H1 (cell line): ENCODE results near the gene COLEC11. TPM values are rescaled to one million over a fixed set of nuclear protein-coding genes. Genes with fewer than 3 reads are reported as not detected.

Source experiments
- CTCF ChIA-PET: fragments of 300-600 bp; sonication (Branson Sonifier 250); formaldehyde crosslinking; loops from one replicate; lab custom pipeline; 2021; ENCODE audit not compliant: partially characterized antibody; lab: Charles Lee
- POLR2A ChIA-PET: fragments of 300-600 bp; sonication (Branson Sonifier 250); formaldehyde crosslinking; loops from one replicate; lab custom pipeline; 2021; ENCODE audit warnings: inconsistent platforms; ENCODE audit not compliant: partially characterized antibody; lab: Charles Lee
- DNase-seq, 2 experiments: peaks; one replicate each; pipeline versions ENCODE4 v3.0.0 to v3.0.0-alpha.2; 2010 to 2022; ENCODE audit warnings: low spot score in 2 of 2, low read depth in 1 of 2, mixed read lengths in 1 of 2
- FAIRE-seq: peaks from 2 replicates; lab custom pipeline; 2011; peaks lifted over from hg19 to GRCh38; lab: Jason Lieb, UNC
- H2AFZ ChIP-seq: 2 replicates; pipeline ENCODE4 v1.8.1; 2012; ENCODE audit warnings: low read length, inconsistent platforms
- H2AK5ac ChIP-seq: 2 replicates; pipeline ENCODE4 v1.6.1; 2013; ENCODE audit warnings: low read depth, low read length
- H2BK120ac ChIP-seq: replicated peaks from 2 replicates; pipeline ENCODE3; 2013; ENCODE audit warnings: low read depth, low read length, inconsistent platforms
- H2BK12ac ChIP-seq: 2 replicates; pipeline ENCODE4 v1.6.1; 2013; ENCODE audit warnings: low read depth, low read length
- H2BK15ac ChIP-seq: 2 replicates; pipeline ENCODE4 v1.6.1; 2013; ENCODE audit warnings: low read length
- H2BK20ac ChIP-seq: 2 replicates; pipeline ENCODE4 v1.6.1; 2013; ENCODE audit warnings: low read length
- H2BK5ac ChIP-seq: 2 replicates; pipeline ENCODE4 v1.6.1; 2013; ENCODE audit warnings: low read depth, low read length
- H3K14ac ChIP-seq: 2 replicates; pipeline ENCODE4 v1.6.1; 2013; ENCODE audit warnings: inconsistent platforms; ENCODE audit not compliant: insufficient read length
- H3K18ac ChIP-seq: 2 replicates; pipeline ENCODE4 v1.6.1; 2013; ENCODE audit warnings: low read length; ENCODE audit errors: extremely low read depth
- H3K23ac ChIP-seq: 2 replicates; pipeline ENCODE4 v1.6.1; 2013; ENCODE audit warnings: inconsistent platforms; ENCODE audit not compliant: insufficient read length
- H3K23me2 ChIP-seq: 2 replicates; pipeline ENCODE4 v1.6.1; 2013; ENCODE audit warnings: low read depth, low read length
- H3K27ac ChIP-seq: 2 replicates; pipeline ENCODE4 v1.6.1; 2011; ENCODE audit warnings: low read depth, low read length, inconsistent platforms
- H3K27me3 ChIP-seq, 4 experiments: replicated peaks in 1 of 4; 1 replicate in 1 of 4; 2 replicates in 3 of 4; pipeline versions ENCODE4 v1.6.1 to v1.8.1; 2011 to 2013; ENCODE audit warnings: low read length in 3 of 4, mild to moderate bottlenecking in 3 of 4, inconsistent platforms in 2 of 4, mixed read lengths in 2 of 4, moderate library complexity in 1 of 4; ENCODE audit not compliant: control insufficient read depth in 3 of 4, insufficient read depth in 3 of 4; ENCODE audit errors: extremely low read depth in 1 of 4
- H3K36me3 ChIP-seq, 4 experiments: 2 replicates each; pipeline versions ENCODE4 v1.6.1 to v1.8.1; 2011 to 2013; ENCODE audit warnings: mild to moderate bottlenecking in 4 of 4, low read length in 3 of 4, moderate library complexity in 2 of 4, control low read depth in 1 of 4, inconsistent platforms in 1 of 4; ENCODE audit not compliant: insufficient read depth in 4 of 4, control insufficient read depth in 2 of 4
- H3K4ac ChIP-seq: replicated peaks from 2 replicates; pipeline ENCODE3; 2013; ENCODE audit warnings: low read length, low read depth, mixed read lengths, inconsistent platforms; ENCODE audit not compliant: insufficient read length
- H3K4me1 ChIP-seq, 4 experiments: replicated peaks in 1 of 4; 1 replicate in 1 of 4; 2 replicates in 3 of 4; pipeline versions ENCODE4 v1.6.1 to v1.8.1; 2011 to 2013; ENCODE audit warnings: low read length in 3 of 4, inconsistent platforms in 2 of 4, mixed read lengths in 1 of 4; ENCODE audit not compliant: insufficient read depth in 4 of 4, control insufficient read depth in 3 of 4
- H3K4me2 ChIP-seq, 2 experiments: 2 replicates each; pipeline versions ENCODE4 v1.6.1 to v1.8.1; 2011 to 2013; ENCODE audit warnings: low read depth in 2 of 2, low read length in 2 of 2, control low read depth in 1 of 2, inconsistent platforms in 1 of 2, mild to moderate bottlenecking in 1 of 2; ENCODE audit not compliant: insufficient read depth in 1 of 2
- H3K4me3 ChIP-seq, 4 experiments: fragments of 200-600, 300-600 bp in 1 of 4; sonication (generic), shearing (Covaris generic), sonication (Bioruptor Twin) in 1 of 4; 2 replicates each; pipeline versions ENCODE4 v1.5.1 to v1.8.1; 2011 to 2016; ENCODE audit warnings: low read length in 4 of 4, low read depth in 3 of 4, control low read depth in 2 of 4, inconsistent platforms in 2 of 4, mild to moderate bottlenecking in 2 of 4, mixed read lengths in 1 of 4, moderate library complexity in 1 of 4; ENCODE audit not compliant: insufficient read depth in 2 of 4; ENCODE audit errors: extremely low read depth in 1 of 4
- H3K56ac ChIP-seq: replicated peaks from 2 replicates; pipeline ENCODE3; 2013; ENCODE audit warnings: low read depth, mild to moderate bottlenecking, mixed read lengths, low read length, inconsistent platforms; ENCODE audit not compliant: insufficient read length
- H3K79me1 ChIP-seq: 2 replicates; pipeline ENCODE4 v1.6.1; 2013; ENCODE audit warnings: low read depth, low read length, control low read depth
- H3K79me2 ChIP-seq, 2 experiments: 2 replicates each; pipeline versions ENCODE4 v1.6.1 to v1.8.1; 2012 to 2013; ENCODE audit warnings: low read length in 2 of 2, mild to moderate bottlenecking in 2 of 2, inconsistent platforms in 1 of 2; ENCODE audit not compliant: insufficient read depth in 2 of 2, control insufficient read depth in 1 of 2
- H3K9ac ChIP-seq, 4 experiments: replicated peaks in 1 of 4; 1 replicate in 1 of 4; 2 replicates in 3 of 4; pipeline versions ENCODE4 v1.6.1 to v1.8.1; 2011 to 2013; ENCODE audit warnings: low read depth in 3 of 4, low read length in 3 of 4, control low read depth in 2 of 4, mild to moderate bottlenecking in 2 of 4, moderate library complexity in 2 of 4, inconsistent platforms in 1 of 4; ENCODE audit errors: extremely low read depth in 1 of 4
- H3K9me3 ChIP-seq, 2 experiments: 2 replicates each; pipeline versions ENCODE4 v1.6.1 to v1.8.1; 2012 to 2013; ENCODE audit warnings: mild to moderate bottlenecking in 2 of 2, moderate library complexity in 2 of 2, control low read depth in 1 of 2, inconsistent platforms in 1 of 2, low read depth in 1 of 2, low read length in 1 of 2, mixed read lengths in 1 of 2; ENCODE audit not compliant: insufficient read depth in 2 of 2
- H4K20me1 ChIP-seq, 2 experiments: replicated peaks in 1 of 2; 2 replicates each; pipeline versions ENCODE3 to v1.8.1; 2011 to 2013; ENCODE audit warnings: inconsistent platforms in 2 of 2, low read length in 2 of 2, mild to moderate bottlenecking in 1 of 2; ENCODE audit not compliant: insufficient read depth in 2 of 2, control insufficient read depth in 1 of 2
- H4K5ac ChIP-seq: 2 replicates; pipeline ENCODE4 v1.6.1; 2013; ENCODE audit warnings: low read length, low read depth, mixed read lengths, inconsistent platforms; ENCODE audit not compliant: insufficient read length
- H4K8ac ChIP-seq: 2 replicates; pipeline ENCODE4 v1.8.0; 2013; ENCODE audit warnings: mild to moderate bottlenecking, moderate library complexity, low read length, inconsistent platforms; ENCODE audit not compliant: insufficient read depth; ENCODE audit errors: extremely low read depth
- H4K91ac ChIP-seq: replicated peaks from 2 replicates; pipeline ENCODE3; 2013; ENCODE audit warnings: low read length, mixed read lengths, inconsistent platforms; ENCODE audit not compliant: insufficient read length
- BACH1 ChIP-seq: IDR thresholded peaks from 2 replicates; pipeline ENCODE4 v1.6.1; 2012; ENCODE audit warnings: low read length, improper control_type of control experiment
- KDM4A ChIP-seq: IDR thresholded peaks from one replicate; pipeline ENCODE4 v1.7.1; 2012; ENCODE audit warnings: low read depth, mild to moderate bottlenecking, moderate library complexity, low read length, inconsistent platforms; ENCODE audit not compliant: severe bottlenecking
- POU5F1 ChIP-seq: IDR thresholded peaks from 2 replicates; pipeline ENCODE4 v1.6.1; 2011; ENCODE audit warnings: low read depth, mild to moderate bottlenecking, low read length, moderate library complexity
- SAP30 ChIP-seq: fragments of 300-600 bp; sonication (generic); IDR thresholded peaks from 2 replicates; pipeline ENCODE4 v1.7.1; 2012; ENCODE audit warnings: low read length, moderate library complexity, mild to moderate bottlenecking, inconsistent platforms; ENCODE audit not compliant: insufficient read depth, insufficient replicate concordance
- SP1 ChIP-seq: IDR thresholded peaks from 2 replicates; pipeline ENCODE4 v1.6.1; 2011; ENCODE audit warnings: low read depth, low read length
- TEAD4 ChIP-seq: IDR thresholded peaks from 2 replicates; pipeline ENCODE4 v1.6.1; 2012; ENCODE audit warnings: low read depth, low read length, inconsistent platforms, mixed read lengths
- WGBS, 2 experiments: shearing (Covaris generic) in 1 of 2; methylation state at CpG; one replicate each; pipeline versions ENCODE4 v1.1.6 to v1.1.7; 2013 to 2015; ENCODE audit warnings: low lambda C conversion rate in 2 of 2, mixed read lengths in 2 of 2, inconsistent platforms in 1 of 2, low coverage in 1 of 2, missing lambda C conversion rate in 1 of 2; ENCODE audit not compliant: insufficient replicate concordance in 2 of 2, insufficient coverage in 1 of 2, insufficient read length in 1 of 2; ENCODE audit errors: extremely low coverage in 1 of 2, missing lambda C conversion rate in 1 of 2; 5-methylcytosine and 5-hydroxymethylcytosine counted together
- polyA plus RNA-seq, 7 experiments: library from polyadenylated mRNA; depleted of rRNA in 3 of 7; stranded (reverse) in 5 of 7; unstranded in 2 of 7; fragments of >200 nt in 5 of 7; fragments of 200-250 nt in 2 of 7; gene quantifications; 1 replicate in 5 of 7; 2 replicates in 1 of 7; 4 replicates in 1 of 7; pipeline versions ENCODE4 v1.2.1 to v1.2.3, GENCODE V29; 2011 to 2013; ENCODE audit warnings: missing spikeins in 2 of 7, mixed read lengths in 2 of 7
- total RNA-seq: library from RNA; stranded (reverse); fragmentation: NEBNext Ultra II Directional; extraction: Animal tissue kit (Norgen Biotek cat#: 25700); gene quantifications from 2 replicates; pipeline ENCODE4 v1.2.1, GENCODE V29; 2021
- TF ChIP-seq, protein P1 (sequence below): IDR thresholded peaks from 2 replicates; pipeline ENCODE4 v1.6.1; 2012; ENCODE audit warnings: low read length, inconsistent platforms

COLEC11 gene
- total and polyA plus RNA-seq, 2 of the 8 experiments (the other 6 are each of a cell fraction or from before 2014, with no cell fraction given): 0.47 to 0.80 TPM

DNA sequence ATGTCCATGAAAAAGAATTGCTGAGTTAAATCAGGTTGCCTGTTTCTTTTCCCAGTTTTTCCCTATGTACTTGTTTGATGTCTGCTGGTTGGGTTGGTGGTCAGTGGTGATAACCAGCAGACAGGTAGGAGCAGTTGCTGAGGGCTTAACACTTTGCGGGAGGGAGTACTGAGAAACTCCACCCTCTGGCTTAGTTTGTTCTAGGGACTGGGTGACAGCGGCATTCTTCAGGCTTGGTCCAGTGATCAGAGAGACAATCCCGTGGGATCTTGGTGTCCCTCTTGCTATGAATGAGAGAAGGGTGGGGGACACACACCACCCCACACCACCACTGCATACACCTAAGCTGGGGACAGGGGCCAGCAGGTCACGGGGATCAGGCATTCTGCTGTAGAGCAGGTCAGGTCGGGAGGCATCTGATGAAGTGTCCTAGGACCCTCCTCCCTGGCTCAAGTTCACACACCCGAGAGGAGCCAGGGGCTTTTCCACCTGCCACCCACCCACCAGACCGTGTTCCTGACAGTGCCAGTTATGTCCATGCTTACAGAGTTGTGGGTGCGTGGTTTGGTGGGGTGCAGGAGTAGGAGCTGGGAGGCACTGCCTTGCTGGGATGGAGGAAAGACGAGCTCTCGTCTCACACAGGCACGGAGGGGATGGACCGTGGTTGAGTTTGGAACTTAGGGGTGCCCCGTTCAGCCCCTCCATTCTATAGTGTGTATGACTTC lies 41.8 kb downstream of the COLEC11 start:
- TF ChIP-seq POU5F1: no peak
- TF ChIP-seq BACH1: no peak
- no peak for TF ChIP-seq SAP30
- TF ChIP-seq KDM4A: no peak
- TF ChIP-seq SP1: no peak
- TF ChIP-seq TEAD4: no peak
- TF ChIP-seq, protein P1, sequence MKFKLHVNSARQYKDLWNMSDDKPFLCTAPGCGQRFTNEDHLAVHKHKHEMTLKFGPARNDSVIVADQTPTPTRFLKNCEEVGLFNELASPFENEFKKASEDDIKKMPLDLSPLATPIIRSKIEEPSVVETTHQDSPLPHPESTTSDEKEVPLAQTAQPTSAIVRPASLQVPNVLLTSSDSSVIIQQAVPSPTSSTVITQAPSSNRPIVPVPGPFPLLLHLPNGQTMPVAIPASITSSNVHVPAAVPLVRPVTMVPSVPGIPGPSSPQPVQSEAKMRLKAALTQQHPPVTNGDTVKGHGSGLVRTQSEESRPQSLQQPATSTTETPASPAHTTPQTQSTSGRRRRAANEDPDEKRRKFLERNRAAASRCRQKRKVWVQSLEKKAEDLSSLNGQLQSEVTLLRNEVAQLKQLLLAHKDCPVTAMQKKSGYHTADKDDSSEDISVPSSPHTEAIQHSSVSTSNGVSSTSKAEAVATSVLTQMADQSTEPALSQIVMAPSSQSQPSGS: no peak
- FAIRE-seq (no peak), DNase-seq (peak in 1 of 2 experiments; percentile 29)
- H3K79me1 ChIP-seq: no peaks in the 10 kb centered on the region
- H3K27ac ChIP-seq: no peak overlapping the region
- no peak overlapping the region for H4K8ac ChIP-seq
- no peaks in the 10 kb centered on the region for H3K9me3 ChIP-seq
- no peaks in the 10 kb centered on the region; a peak in 1 of 7 replicates for H3K27me3 ChIP-seq
- H3K23ac ChIP-seq: no peak overlapping the region
- H3K23me2 ChIP-seq: no peaks in the 10 kb centered on the region
- no peak overlapping the region for H3K18ac ChIP-seq
- H3K56ac ChIP-seq: no peak overlapping the region
- no peak overlapping the region for H2AK5ac ChIP-seq
- no peaks in the 10 kb centered on the region for H4K20me1 ChIP-seq
- H2BK5ac ChIP-seq: no peak overlapping the region
- 89% methylated on average over 13 of the region's 13 CpGs; no CpG with 5 or more reads in 1 of the 2 experiments for WGBS, 2 experiments
- no peak overlapping the region for H4K91ac ChIP-seq
- no peak overlapping the region for H3K9ac ChIP-seq
- H3K79me2 ChIP-seq: no peaks in the 10 kb centered on the region
- no peak overlapping the region for H3K4ac ChIP-seq
- no peak overlapping the region for H2BK120ac ChIP-seq
- CTCF ChIA-PET: interaction anchor here (0.9 to 2.4 kb wide), 3 partner anchors 8 to 15 kb away, joined by 3 to 13 read pairs (median 10); no protein-coding TSS in a partner anchor
- no peak overlapping the region for H2BK12ac ChIP-seq
- no peak overlapping the region for H3K4me2 ChIP-seq
- no peak overlapping the region for H3K4me3 ChIP-seq
- no peak overlapping the region for H4K5ac ChIP-seq
- no peaks in the 10 kb centered on the region; a peak in 1 of 7 replicates for H3K4me1 ChIP-seq
- H3K14ac ChIP-seq: no peak overlapping the region
- H3K36me3 ChIP-seq: no peaks in the 10 kb centered on the region
- no peak overlapping the region for H2AFZ ChIP-seq
- no peak overlapping the region for H2BK20ac ChIP-seq
- H2BK15ac ChIP-seq: no peak overlapping the region
- POLR2A ChIA-PET: interaction anchor here (1.2 to 2.2 kb wide), 2 partner anchors 15 to 79 kb away, joined by 4 to 9 read pairs; partner anchors contain the start of gene RNASEH1
